ENCODE data around the gene COL4A5.
"Not testable (repeated sequence)": the region's sequence is repeated elsewhere in the genome, so short reads cannot be mapped to it uniquely, and the experiment has no call there.

Gene COL4A5

DNA sequence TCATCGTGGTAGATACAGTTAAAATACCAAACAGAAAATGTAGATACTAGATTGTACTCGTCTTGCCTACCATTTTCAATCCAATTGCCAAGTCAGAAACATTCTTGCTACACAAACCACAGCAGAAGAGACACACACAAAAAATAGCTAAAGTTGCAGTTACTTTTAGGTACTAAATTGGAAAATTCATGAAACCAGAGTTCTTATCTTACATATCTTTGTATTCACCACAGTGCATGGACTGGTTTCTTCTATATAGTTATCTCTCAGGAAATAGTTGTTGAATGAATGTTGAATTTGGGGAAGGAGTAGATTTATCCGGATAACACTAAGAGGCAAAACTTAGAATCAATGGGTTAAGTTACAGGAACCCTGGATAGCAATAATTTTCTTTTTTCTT is 14.2 kb downstream of the COL4A5 start:
- DNase-seq (ENCODE audit: extremely low read depth, low read depth) = no peak
- TF ChIP-seq, protein P1, sequence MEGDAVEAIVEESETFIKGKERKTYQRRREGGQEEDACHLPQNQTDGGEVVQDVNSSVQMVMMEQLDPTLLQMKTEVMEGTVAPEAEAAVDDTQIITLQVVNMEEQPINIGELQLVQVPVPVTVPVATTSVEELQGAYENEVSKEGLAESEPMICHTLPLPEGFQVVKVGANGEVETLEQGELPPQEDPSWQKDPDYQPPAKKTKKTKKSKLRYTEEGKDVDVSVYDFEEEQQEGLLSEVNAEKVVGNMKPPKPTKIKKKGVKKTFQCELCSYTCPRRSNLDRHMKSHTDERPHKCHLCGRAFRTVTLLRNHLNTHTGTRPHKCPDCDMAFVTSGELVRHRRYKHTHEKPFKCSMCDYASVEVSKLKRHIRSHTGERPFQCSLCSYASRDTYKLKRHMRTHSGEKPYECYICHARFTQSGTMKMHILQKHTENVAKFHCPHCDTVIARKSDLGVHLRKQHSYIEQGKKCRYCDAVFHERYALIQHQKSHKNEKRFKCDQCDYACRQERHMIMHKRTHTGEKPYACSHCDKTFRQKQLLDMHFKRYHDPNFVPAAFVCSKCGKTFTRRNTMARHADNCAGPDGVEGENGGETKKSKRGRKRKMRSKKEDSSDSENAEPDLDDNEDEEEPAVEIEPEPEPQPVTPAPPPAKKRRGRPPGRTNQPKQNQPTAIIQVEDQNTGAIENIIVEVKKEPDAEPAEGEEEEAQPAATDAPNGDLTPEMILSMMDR (IDR thresholded peaks at IDR 0.05; ENCODE audit: low read depth, low read length, missing control alignments) = no peak
- H3K4me3 ChIP-seq (replicated peaks; ENCODE audit: low read depth, low read length) = no peak overlapping the region

DNA sequence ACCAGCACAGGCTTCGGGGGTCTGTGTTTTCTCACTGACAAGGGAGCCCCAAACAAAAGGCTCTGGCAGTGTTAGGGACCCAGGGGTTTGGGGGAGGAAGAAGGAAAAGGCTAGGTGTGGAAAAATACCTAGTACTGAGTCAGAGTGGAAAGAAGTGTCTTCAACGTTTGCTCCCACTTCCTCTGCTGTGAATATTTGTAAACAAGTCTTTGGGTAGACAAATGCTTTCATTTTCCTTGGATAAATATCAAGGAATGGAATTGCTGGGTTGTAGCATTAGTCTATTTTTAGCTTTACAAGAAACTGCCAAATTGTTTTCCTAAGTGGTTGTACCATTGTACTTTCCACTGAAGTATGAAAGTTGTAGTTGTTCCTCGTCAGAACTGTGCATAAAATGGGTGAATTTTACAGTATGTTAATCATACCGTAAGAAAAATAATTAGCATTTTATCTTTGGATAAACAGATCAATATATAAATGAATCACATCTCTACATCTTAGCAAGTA is 17.4 kb downstream of the COL4A5 start:
- H3K4me3 ChIP-seq (replicated peaks; ENCODE audit: low read depth, low read length) = no peak overlapping the region

DNA sequence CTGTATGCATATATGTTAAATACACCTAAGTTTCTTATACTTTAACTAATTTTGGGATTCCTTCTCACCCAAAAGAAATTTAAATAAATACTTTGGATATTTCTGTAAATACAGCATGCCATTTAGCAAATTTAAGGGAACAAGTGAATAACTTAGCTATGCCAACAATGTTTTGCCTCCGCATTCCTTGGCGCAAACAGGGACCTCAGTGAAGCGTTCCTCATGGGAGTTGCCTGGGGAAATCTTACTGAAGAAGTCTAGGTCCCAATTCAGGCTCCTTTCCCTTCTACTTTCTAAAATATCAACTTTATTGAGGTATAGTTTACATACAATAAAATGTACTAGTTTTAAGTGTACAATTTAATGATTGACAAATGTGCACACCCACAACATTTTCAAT is 25.0 kb downstream of the COL4A5 start:
- DNase-seq (ENCODE audit: extremely low read depth, low read depth) = no peak
- TF ChIP-seq, protein P1 (IDR thresholded peaks at IDR 0.05; ENCODE audit: low read depth, low read length, missing control alignments) = no peak
- H3K4me3 ChIP-seq (replicated peaks; ENCODE audit: low read depth, low read length) = no peak overlapping the region

More for the DNA sequence above, 17.4 kb downstream of the COL4A5 start:
- no peak for DNase-seq (ENCODE audit: extremely low read depth, low read depth)
- TF ChIP-seq, protein P1 (IDR thresholded peaks at IDR 0.05; ENCODE audit: low read depth, low read length, missing control alignments) = no peak

DNA sequence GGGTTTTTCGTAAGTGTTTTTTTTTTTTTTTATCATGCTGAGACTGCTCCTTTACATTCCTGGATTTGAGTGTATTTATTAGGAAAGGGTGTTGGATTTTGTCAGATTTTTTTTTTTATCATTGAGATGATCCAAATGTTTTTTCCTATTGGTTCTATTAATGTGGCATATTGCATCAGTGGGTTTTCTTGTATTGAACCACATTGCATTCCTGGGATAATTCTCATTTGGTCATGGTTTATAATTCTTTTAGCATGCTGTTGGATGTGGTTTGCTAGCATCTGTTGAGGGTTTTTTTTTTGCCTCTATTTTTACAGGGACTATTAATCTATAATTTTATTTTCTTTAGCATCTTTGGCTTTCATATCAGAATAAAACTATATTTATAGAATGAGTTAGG is 28.8 kb downstream of the COL4A5 start:
- DNase-seq (ENCODE audit: extremely low read depth, low read depth) = no peak
- H3K4me3 ChIP-seq (replicated peaks; ENCODE audit: low read depth, low read length) = no peak overlapping the region
- TF ChIP-seq, protein P1 (IDR thresholded peaks at IDR 0.05; ENCODE audit: low read depth, low read length, missing control alignments) = no peak

DNA sequence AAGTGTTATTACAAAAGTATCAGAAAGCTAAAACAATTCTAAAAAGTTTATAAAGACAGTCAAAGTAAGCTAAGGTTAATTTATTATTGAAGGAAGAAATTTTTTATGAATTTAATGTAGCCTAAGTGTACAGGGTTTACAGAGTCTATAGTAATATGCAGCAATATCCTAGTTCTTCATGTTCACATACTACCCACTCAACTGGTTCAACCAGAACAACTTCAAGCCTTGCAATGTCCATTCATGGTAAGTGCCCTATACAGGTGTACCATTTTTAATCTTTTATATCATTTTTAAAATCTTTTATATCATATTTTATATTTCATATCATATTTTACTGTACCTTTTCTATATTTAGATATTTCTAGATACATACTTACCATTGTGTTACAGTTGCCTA is 34.3 kb downstream of the COL4A5 start:
- no peak for DNase-seq (ENCODE audit: extremely low read depth, low read depth)
- no peak overlapping the region for H3K4me3 ChIP-seq (replicated peaks; ENCODE audit: low read depth, low read length)
- TF ChIP-seq, protein P1 (IDR thresholded peaks at IDR 0.05; ENCODE audit: low read depth, low read length, missing control alignments) = no peak

DNA sequence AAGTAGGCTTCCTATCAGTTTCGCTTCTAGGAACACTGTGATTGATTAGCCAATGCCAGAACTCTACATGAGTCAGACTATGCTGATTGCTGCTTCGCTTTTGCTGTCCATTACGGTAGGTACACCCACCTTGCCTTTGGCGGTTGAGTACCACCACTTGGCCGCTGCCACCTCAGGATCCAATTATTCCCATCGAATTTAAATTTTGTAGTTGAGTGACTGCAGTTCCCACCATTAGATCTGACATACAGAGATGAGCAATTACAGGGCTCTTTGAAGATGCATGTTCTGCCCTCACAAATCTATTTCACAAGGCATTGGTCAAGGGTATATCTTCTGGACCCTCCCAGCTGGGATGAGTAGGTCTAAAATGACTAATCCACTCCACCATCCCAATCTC is 41.9 kb downstream of the COL4A5 start:
- not testable (repeated sequence) for DNase-seq (ENCODE audit: extremely low read depth, low read depth); H3K4me3 ChIP-seq (replicated peaks; ENCODE audit: low read depth, low read length)

DNA sequence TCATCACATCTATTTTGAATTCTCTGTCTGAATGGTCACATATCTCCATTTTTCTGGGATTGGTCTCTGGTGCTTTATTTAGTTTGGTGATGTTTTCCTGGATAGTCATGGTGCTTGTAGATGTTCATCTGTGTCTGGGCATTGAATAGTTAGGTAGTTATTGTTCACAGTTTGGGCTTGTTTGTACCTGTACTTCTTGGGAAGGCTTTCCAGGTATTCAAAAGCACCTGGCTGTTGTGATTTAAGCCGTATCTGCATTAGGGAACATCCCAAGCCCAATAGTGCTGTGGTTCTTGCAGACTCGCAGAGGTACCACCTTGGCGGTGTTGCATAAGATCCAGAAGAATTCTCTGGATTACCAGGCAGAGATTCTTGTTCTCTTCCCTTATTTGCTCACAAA is 44.6 kb downstream of the COL4A5 start:
- TF ChIP-seq, protein P1 (IDR thresholded peaks at IDR 0.05; ENCODE audit: low read depth, low read length, missing control alignments) = no peak
- no peak overlapping the region for H3K4me3 ChIP-seq (replicated peaks; ENCODE audit: low read depth, low read length)
- no peak for DNase-seq (ENCODE audit: extremely low read depth, low read depth)
